H9 (cell line): ENCODE results near the gene UTP18. TPM values are rescaled to one million over a fixed set of nuclear protein-coding genes. Genes with fewer than 3 reads are reported as not detected.
A peak's percentile ranks its signal among the peaks of the same experiment; 100 is the strongest.

ENCODE experiments used
- DNase-seq: peaks from one replicate; pipeline ENCODE4 v3.0.0-alpha.2; 2017
- H2AFZ ChIP-seq: one replicate; pipeline ENCODE4 v1.6.1; 2013; ENCODE audit warnings: mild to moderate bottlenecking, low read length, control low read depth, moderate library complexity
- H2AK5ac ChIP-seq: 2 replicates; pipeline ENCODE4 v1.6.1; 2013; ENCODE audit warnings: low read length, control low read depth, mixed read lengths; ENCODE audit not compliant: insufficient read length
- H2BK120ac ChIP-seq: one replicate; pipeline ENCODE4 v1.6.1; 2013; ENCODE audit warnings: low read depth, mild to moderate bottlenecking, low read length, control low read depth, inconsistent platforms; ENCODE audit not compliant: poor library complexity, severe bottlenecking
- H2BK12ac ChIP-seq: 2 replicates; pipeline ENCODE4 v1.6.1; 2013; ENCODE audit warnings: low read length, control low read depth, mixed read lengths, low read depth; ENCODE audit not compliant: insufficient read length
- H2BK15ac ChIP-seq: 2 replicates; pipeline ENCODE4 v1.6.1; 2013; ENCODE audit warnings: low read depth, low read length, control low read depth
- H2BK20ac ChIP-seq: one replicate; pipeline ENCODE4 v1.6.1; 2013; ENCODE audit warnings: low read depth, mild to moderate bottlenecking, low read length, control low read depth, inconsistent platforms; ENCODE audit not compliant: poor library complexity, severe bottlenecking
- H2BK5ac ChIP-seq: 2 replicates; pipeline ENCODE4 v1.6.1; 2013; ENCODE audit warnings: low read length, control low read depth, mixed read lengths; ENCODE audit not compliant: insufficient read length
- H3K14ac ChIP-seq: 2 replicates; pipeline ENCODE4 v1.6.1; 2013; ENCODE audit warnings: low read length, control low read depth; ENCODE audit not compliant: insufficient read depth
- H3K18ac ChIP-seq: 2 replicates; pipeline ENCODE4 v1.6.1; 2013; ENCODE audit warnings: low read depth, mild to moderate bottlenecking, mixed read lengths, low read length, control low read depth; ENCODE audit not compliant: insufficient read length
- H3K23ac ChIP-seq: 2 replicates; pipeline ENCODE4 v1.6.1; 2013; ENCODE audit warnings: low read length, control low read depth, mixed read lengths, low read depth; ENCODE audit not compliant: insufficient read length
- H3K23me2 ChIP-seq: 2 replicates; pipeline ENCODE4 v1.6.1; 2013; ENCODE audit warnings: low read depth, mild to moderate bottlenecking, mixed read lengths, low read length, control low read depth; ENCODE audit not compliant: insufficient read length, poor library complexity, severe bottlenecking
- H3K27ac ChIP-seq: 2 replicates; pipeline ENCODE4 v1.5.1; 2013; ENCODE audit warnings: low read length, control low read depth, mixed read lengths, low read depth; ENCODE audit not compliant: insufficient read length
- H3K27me3 ChIP-seq: 2 replicates; pipeline ENCODE4 v1.6.1; 2013; ENCODE audit warnings: low read length, control low read depth, inconsistent platforms; ENCODE audit not compliant: insufficient read depth
- H3K4ac ChIP-seq: 2 replicates; pipeline ENCODE4 v1.6.1; 2013; ENCODE audit warnings: low read depth, mild to moderate bottlenecking, control low read depth, inconsistent platforms, low read length, moderate library complexity
- H3K4me1 ChIP-seq: 2 replicates; pipeline ENCODE4 v1.6.1; 2013; ENCODE audit warnings: low read length, control low read depth, inconsistent platforms; ENCODE audit not compliant: insufficient read depth
- H3K4me2 ChIP-seq: 2 replicates; pipeline ENCODE4 v1.6.1; 2013; ENCODE audit warnings: low read length, control low read depth, mixed read lengths; ENCODE audit not compliant: insufficient read length, insufficient read depth
- H3K56ac ChIP-seq: 2 replicates; pipeline ENCODE4 v1.6.1; 2013; ENCODE audit warnings: low read depth, mild to moderate bottlenecking, mixed read lengths, low read length, control low read depth; ENCODE audit not compliant: insufficient read length
- H3K79me1 ChIP-seq: 2 replicates; pipeline ENCODE4 v1.6.1; 2013; ENCODE audit warnings: low read depth, mild to moderate bottlenecking, moderate library complexity, low read length, control low read depth, inconsistent platforms; ENCODE audit not compliant: insufficient read depth, poor library complexity, severe bottlenecking
- H3K79me2 ChIP-seq: 2 replicates; pipeline ENCODE4 v1.6.1; 2013; ENCODE audit warnings: low read length, control low read depth, inconsistent platforms; ENCODE audit not compliant: insufficient read depth
- H3K9ac ChIP-seq: 2 replicates; pipeline ENCODE4 v1.6.1; 2013; ENCODE audit warnings: low read length, control low read depth, mixed read lengths; ENCODE audit not compliant: insufficient read length; ENCODE audit errors: extremely low read depth
- H3K9me3 ChIP-seq: one replicate; pipeline ENCODE4 v1.6.1; 2013; ENCODE audit warnings: low read depth, low read length, inconsistent platforms; ENCODE audit not compliant: control insufficient read depth
- H3T11ph ChIP-seq: one replicate; pipeline ENCODE4 v1.6.1; 2013; ENCODE audit warnings: mild to moderate bottlenecking, low read length, control low read depth, inconsistent platforms
- H4K20me1 ChIP-seq: one replicate; pipeline ENCODE4 v1.6.1; 2013; ENCODE audit not compliant: control insufficient read depth, insufficient read length, insufficient read depth
- H4K5ac ChIP-seq: 2 replicates; pipeline ENCODE4 v1.6.1; 2013; ENCODE audit warnings: low read depth, mild to moderate bottlenecking, mixed read lengths, low read length, control low read depth; ENCODE audit not compliant: insufficient read length
- H4K8ac ChIP-seq: replicated peaks from 2 replicates; pipeline ENCODE4 v1.6.1; 2013; ENCODE audit warnings: low read length, control low read depth, mixed read lengths, low read depth; ENCODE audit not compliant: insufficient read length
- H4K91ac ChIP-seq: 2 replicates; pipeline ENCODE4 v1.6.1; 2013; ENCODE audit warnings: low read depth, mild to moderate bottlenecking, moderate library complexity, mixed read lengths, low read length, control low read depth; ENCODE audit not compliant: insufficient read length
- H3K27ac Mint-ChIP-seq, 3 experiments: 2 replicates in 2 of 3; 3 replicates in 1 of 3; pipeline ENCODE4 v1.8.0; 2020 to 2021; ENCODE audit warnings: mixed read lengths in 3 of 3, mild to moderate bottlenecking in 1 of 3, moderate library complexity in 1 of 3
- H3K27me3 Mint-ChIP-seq: 2 replicates; pipeline ENCODE4 v1.8.0; 2021; ENCODE audit warnings: low read depth, mild to moderate bottlenecking, moderate library complexity, mixed read lengths
- H3K36me3 Mint-ChIP-seq, 3 experiments: 2 replicates in 2 of 3; 3 replicates in 1 of 3; pipeline ENCODE4 v1.8.0; 2020 to 2021; ENCODE audit warnings: low read depth in 3 of 3, mixed read lengths in 3 of 3; ENCODE audit not compliant: insufficient read depth in 1 of 3
- H3K4me1 Mint-ChIP-seq, 2 experiments: 2 replicates each; pipeline ENCODE4 v1.8.0; 2020; ENCODE audit warnings: mixed read lengths in 2 of 2
- H3K4me3 Mint-ChIP-seq, 2 experiments: 2 replicates in 1 of 2; 3 replicates in 1 of 2; pipeline ENCODE4 v1.8.0; 2020 to 2021; ENCODE audit warnings: mild to moderate bottlenecking in 2 of 2, mixed read lengths in 2 of 2, moderate library complexity in 1 of 2
- H3K9me3 Mint-ChIP-seq, 2 experiments: 2 replicates in 1 of 2; 3 replicates in 1 of 2; pipeline ENCODE4 v1.8.0; 2020; ENCODE audit warnings: mild to moderate bottlenecking in 2 of 2, mixed read lengths in 2 of 2, moderate library complexity in 1 of 2
- CTCF ChIP-seq: fragments of 200-600 bp; sonication (generic); conservative IDR thresholded peaks from 3 replicates; pipeline ENCODE4 v1.8.0; 2021; ENCODE audit warnings: antibody characterized with exemption, mild to moderate bottlenecking
- WGBS: extraction: QIAGEN DNeasy Blood & Tissue Kit; methylation state at CpG from one replicate; pipeline ENCODE4 v1.1.7; 2013; ENCODE audit warnings: missing lambda C conversion rate, low lambda C conversion rate, mixed read lengths; ENCODE audit not compliant: insufficient read length; ENCODE audit errors: extremely low coverage; 5-methylcytosine and 5-hydroxymethylcytosine counted together
- total RNA-seq: library from RNA; stranded (reverse); gene quantifications from 2 replicates; pipeline ENCODE4 v1.2.1, GENCODE V29; 2021

Gene UTP18
- total RNA-seq, 1 experiment from 2014 or later, result 79.5 TPM

DNA sequence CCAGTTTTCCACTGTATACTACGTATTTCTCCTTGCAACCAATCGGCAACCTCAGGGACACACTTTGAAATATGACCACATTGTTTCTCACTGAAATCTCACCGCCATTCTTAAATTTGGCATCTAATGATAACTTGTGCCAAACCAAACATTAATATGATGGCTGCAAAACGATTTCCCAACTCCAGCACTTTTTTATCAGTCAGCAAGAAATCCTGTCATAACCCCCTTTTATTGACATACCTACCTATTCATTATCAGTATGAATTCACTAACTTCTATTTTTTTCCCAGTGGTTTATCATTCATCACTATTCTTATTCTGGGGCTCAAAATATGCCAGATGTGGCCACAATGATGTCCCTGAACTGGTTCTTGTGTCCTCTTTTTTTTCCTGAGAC, 16.3 kb upstream of the UTP18 start:
- DNase-seq, result no peak
- H2BK5ac ChIP-seq, result no peak overlapping the region
- peak overlapping the region in 1 of 3 experiments; percentile 12; a peak in 1 of 7 replicates for H3K27ac Mint-ChIP-seq
- no peaks in the 10 kb centered on the region for H3K27me3 ChIP-seq
- no peak overlapping the region for H3K18ac ChIP-seq
- H3K9me3 ChIP-seq, result no peaks in the 10 kb centered on the region
- no peak overlapping the region for H2AK5ac ChIP-seq
- no peak overlapping the region for H2BK12ac ChIP-seq
- no peaks in the 10 kb centered on the region for H3K9me3 Mint-ChIP-seq
- no peak overlapping the region for H4K91ac ChIP-seq
- H3K23me2 ChIP-seq, result no peaks in the 10 kb centered on the region
- H3K23ac ChIP-seq, result no peak overlapping the region
- H3K27ac ChIP-seq, result no peak overlapping the region
- H4K8ac ChIP-seq, result no peak overlapping the region
- H3K4me1 ChIP-seq, result no peaks in the 10 kb centered on the region
- no peak overlapping the region for H2BK15ac ChIP-seq
- H2BK20ac ChIP-seq, result no peak overlapping the region
- peaks cover 0 to 17% (median 14%) of the 10 kb centered on the region in 3 experiments; a peak in 5 of 7 replicates for H3K36me3 Mint-ChIP-seq
- H4K5ac ChIP-seq, result no peak overlapping the region
- no peaks in the 10 kb centered on the region for H3K4me1 Mint-ChIP-seq
- no peak overlapping the region for H2AFZ ChIP-seq
- H3K4ac ChIP-seq, result no peak overlapping the region
- no peak overlapping the region for H3K4me2 ChIP-seq
- no CpG with 5 or more reads among the region's 4 CpGs for WGBS
- no peaks in the 10 kb centered on the region for H3K79me1 ChIP-seq
- no peaks in the 10 kb centered on the region for H3K27me3 Mint-ChIP-seq
- H3K56ac ChIP-seq, result no peak overlapping the region
- H3K79me2 ChIP-seq, result peaks cover 2% of the 10 kb centered on the region; the same call in 1 of the 2 replicates
- no peak overlapping the region for H3T11ph ChIP-seq
- H4K20me1 ChIP-seq, result no peaks in the 10 kb centered on the region
- no peak overlapping the region for H2BK120ac ChIP-seq
- no peak overlapping the region for H3K9ac ChIP-seq
- TF ChIP-seq CTCF, result no peak
- no peak overlapping the region for H3K14ac ChIP-seq
- no peak overlapping the region for H3K4me3 Mint-ChIP-seq
